Measurements from ENCODE around the gene ADISSP. TPM values are rescaled to one million over a fixed set of nuclear protein-coding genes. Genes with fewer than 3 reads are reported as not detected.
A peak's percentile ranks its signal among the peaks of the same experiment; 100 is the strongest.
"Not testable (repeated sequence)": the region's sequence is repeated elsewhere in the genome, so short reads cannot be mapped to it uniquely, and the experiment has no call there.

Gene ADISSP
- total RNA-seq, 2 experiments from 2014 or later: 20.7 to 23.4 TPM

GRCh38 chr20:3795511-3796468, 28.2 kb upstream of the ADISSP start, which contains the start of gene CDC25B:
Gene CDC25B, plus strand, starts transcription at chr20:3796310. Its CDS starts 222 bp downstream, at chr20:3796532.
- H3K27ac Mint-ChIP-seq: peak within 1 kb of the TSS; percentile 96
- ChIA-PET POLR2A (interaction anchor here (0.7 to 1.4 kb wide), 9 partner anchors 9 to 197 kb away, joined by 3 to 19 read pairs (median 3); partner anchors contain the start of genes ADISSP, CENPB and SPEF1), CTCF (interaction anchor here (1.2 to 3.0 kb wide), 5 partner anchors 15 to 59 kb away, joined by 4 to 33 read pairs (median 5); partner anchors contain the start of gene AP5S1)
- no peaks in the 10 kb centered on the region for H3K9me3 Mint-ChIP-seq
- peak within 1 kb of the TSS; percentile 91 for H3K4me3 Mint-ChIP-seq
- no peaks in the 10 kb centered on the region for H3K27me3 Mint-ChIP-seq
- peaks cover 41% of the 10 kb centered on the region for H3K4me1 Mint-ChIP-seq
- peaks cover 55% of the 10 kb centered on the region for H3K36me3 Mint-ChIP-seq (ENCODE audit: low read depth)
- peak; percentile 95 for DNase-seq

GRCh38 chr20:3794701-3795420, 27.3 kb upstream of the ADISSP start:
- Mint-ChIP-seq H3K27ac (peak overlapping the region; percentile 96), H3K9me3 (no peaks in the 10 kb centered on the region), H3K4me3 (peak overlapping the region; percentile 91), H3K4me1 (peaks cover 33% of the 10 kb centered on the region), H3K36me3 (ENCODE audit: low read depth) (peaks cover 45% of the 10 kb centered on the region), H3K27me3 (no peaks in the 10 kb centered on the region)
- POLR2A ChIA-PET: interaction anchor here (1.0 to 1.3 kb wide), 4 partner anchors 8 to 198 kb away, joined by 3 read pairs; partner anchors contain the start of genes CENPB and SPEF1
- DNase-seq: no peak
- CTCF ChIA-PET: interaction anchor here (1.6 to 3.0 kb wide), 3 partner anchors 19 to 59 kb away, joined by 4 to 33 read pairs (median 16); partner anchors contain the start of gene AP5S1

DNA sequence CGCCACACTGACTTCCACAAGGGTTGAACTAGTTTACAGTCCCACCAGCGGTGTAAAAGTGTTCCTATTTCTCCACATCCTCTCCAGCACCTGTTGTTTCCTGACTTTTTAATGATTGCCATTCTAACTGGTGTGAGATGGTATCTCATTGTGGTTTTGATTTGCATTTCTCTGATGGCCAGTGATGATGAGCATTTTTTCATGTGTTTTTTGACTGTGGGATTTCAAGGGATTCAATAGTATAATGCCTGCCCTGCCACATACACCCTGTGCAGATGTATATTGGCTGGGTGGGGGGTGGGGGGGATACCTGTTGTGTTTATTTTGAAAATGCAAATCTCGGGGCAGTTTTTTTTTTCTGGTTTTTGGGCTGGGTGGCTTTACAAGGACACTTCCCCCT, 26.6 kb upstream of the ADISSP start:
- ChIA-PET POLR2A (interaction anchor here (1.0 to 1.2 kb wide), 2 partner anchors 7 to 73 kb away, joined by 3 read pairs; partner anchors contain the start of gene CENPB), CTCF (interaction anchor here (2.6 kb wide), 1 partner anchor 19 kb away, joined by 16 read pairs; no protein-coding TSS in a partner anchor)
- Mint-ChIP-seq H3K36me3 (ENCODE audit: low read depth) (peaks cover 38% of the 10 kb centered on the region), H3K4me3 (peak overlapping the region; percentile 35), H3K4me1 (peaks cover 27% of the 10 kb centered on the region), H3K27ac (peak overlapping the region; percentile 26)
- not testable (repeated sequence) for H3K9me3 Mint-ChIP-seq, DNase-seq, H3K27me3 Mint-ChIP-seq

DNA sequence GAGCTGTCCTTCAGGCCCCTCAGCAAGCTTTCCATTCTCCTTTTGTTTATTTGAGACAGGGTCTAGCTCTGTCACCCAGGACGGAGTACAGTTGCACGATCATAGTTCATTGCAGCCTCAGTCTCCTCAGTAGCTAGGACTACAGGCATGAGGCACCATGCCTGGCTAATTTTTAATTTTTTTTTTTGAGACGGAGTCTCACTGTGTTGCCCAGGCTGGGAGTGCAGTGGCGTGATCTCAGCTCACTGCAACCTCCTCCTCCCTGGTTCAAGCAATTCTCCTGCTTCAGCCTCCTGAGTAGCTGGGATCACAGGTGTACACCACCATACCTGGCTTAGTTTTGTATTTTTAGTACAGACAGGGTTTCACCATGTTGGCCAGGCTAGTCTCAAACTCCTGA, 21.6 kb upstream of the ADISSP start:
- H3K4me1 Mint-ChIP-seq: peaks cover 35% of the 10 kb centered on the region
- CTCF ChIA-PET: interaction anchor here (3.9 to 9.4 kb wide), 3 partner anchors 31 to 296 kb away, joined by 14 to 98 read pairs (median 46); partner anchors contain the start of gene AP5S1
- POLR2A ChIA-PET: interaction anchor here (1.1 to 8.8 kb wide), 3 partner anchors 22 to 31 kb away, joined by 3 to 90 read pairs (median 57); partner anchors contain the start of gene AP5S1
- not testable (repeated sequence) for DNase-seq; H3K9me3 Mint-ChIP-seq; H3K4me3 Mint-ChIP-seq; H3K27ac Mint-ChIP-seq; H3K27me3 Mint-ChIP-seq; H3K36me3 Mint-ChIP-seq (ENCODE audit: low read depth)

- H3K4me3 Mint-ChIP-seq: no peak overlapping the region
- no peaks in the 10 kb centered on the region for H3K9me3 Mint-ChIP-seq
- H3K36me3 Mint-ChIP-seq (ENCODE audit: low read depth): peaks cover 7% of the 10 kb centered on the region
- peaks cover 36% of the 10 kb centered on the region for H3K4me1 Mint-ChIP-seq
- ChIA-PET POLR2A (interaction anchor here (1.1 to 8.8 kb wide), 4 partner anchors 16 to 32 kb away, joined by 3 to 90 read pairs (median 31); partner anchors contain the start of gene AP5S1), CTCF (interaction anchor here (1.2 to 9.4 kb wide), 4 partner anchors 21 to 297 kb away, joined by 5 to 98 read pairs (median 30); partner anchors contain the start of genes ADISSP and AP5S1)
- H3K27ac Mint-ChIP-seq: no peak overlapping the region
- no peaks in the 10 kb centered on the region for H3K27me3 Mint-ChIP-seq
- DNase-seq: no peak
Measured at GRCh38 chr20:3788685-3789155, 21.2 kb upstream of the ADISSP start.

DNA sequence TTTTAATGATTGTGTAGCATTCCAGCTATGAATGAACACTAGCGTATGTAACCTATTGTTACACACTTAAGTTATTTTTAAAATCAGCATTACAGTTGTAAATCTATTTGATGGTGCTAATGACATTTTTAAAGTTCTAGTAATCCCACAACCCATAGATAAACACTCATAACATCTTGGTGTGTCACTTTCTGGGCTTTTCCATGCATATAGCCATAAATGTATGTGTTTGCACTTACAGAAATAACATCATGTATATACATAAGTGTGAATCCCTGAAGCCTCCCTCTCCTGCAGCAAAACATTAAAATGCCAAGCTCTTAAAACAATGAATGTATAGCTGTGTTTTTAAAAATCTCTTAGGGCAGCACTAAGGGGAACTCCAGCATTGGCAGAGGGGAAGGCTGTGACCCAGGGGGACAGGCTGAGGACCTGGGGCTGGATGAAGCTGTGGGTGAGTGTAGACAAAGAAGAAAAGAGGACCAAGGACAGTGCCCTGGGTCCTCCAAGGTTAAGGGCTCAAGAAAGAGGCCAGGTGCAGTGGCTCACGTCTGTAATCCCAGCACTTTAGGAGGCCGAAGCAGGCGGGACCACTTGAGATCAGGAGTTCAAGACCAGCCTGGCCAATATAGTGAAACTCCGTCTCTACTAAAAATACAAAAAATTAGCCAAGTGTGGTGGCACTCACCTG, 19.9 kb upstream of the ADISSP start:
- H3K4me3 Mint-ChIP-seq: peak overlapping the region; percentile 67
- CTCF ChIA-PET: interaction anchor here (0.6 to 9.4 kb wide), 17 partner anchors 9 to 304 kb away, joined by 3 to 98 read pairs (median 5); partner anchors contain the start of genes ADISSP and AP5S1
- H3K9me3 Mint-ChIP-seq: no peaks in the 10 kb centered on the region
- H3K27me3 Mint-ChIP-seq: no peaks in the 10 kb centered on the region
- POLR2A ChIA-PET: interaction anchor here (0.8 to 8.8 kb wide), 13 partner anchors 8 to 91 kb away, joined by 3 to 90 read pairs (median 6); partner anchors contain the start of genes ADISSP, AP5S1 and CDC25B
- no peak for DNase-seq
- peaks cover 11% of the 10 kb centered on the region for H3K36me3 Mint-ChIP-seq (ENCODE audit: low read depth)
- no peak overlapping the region for H3K27ac Mint-ChIP-seq
- peaks cover 44% of the 10 kb centered on the region for H3K4me1 Mint-ChIP-seq

DNA sequence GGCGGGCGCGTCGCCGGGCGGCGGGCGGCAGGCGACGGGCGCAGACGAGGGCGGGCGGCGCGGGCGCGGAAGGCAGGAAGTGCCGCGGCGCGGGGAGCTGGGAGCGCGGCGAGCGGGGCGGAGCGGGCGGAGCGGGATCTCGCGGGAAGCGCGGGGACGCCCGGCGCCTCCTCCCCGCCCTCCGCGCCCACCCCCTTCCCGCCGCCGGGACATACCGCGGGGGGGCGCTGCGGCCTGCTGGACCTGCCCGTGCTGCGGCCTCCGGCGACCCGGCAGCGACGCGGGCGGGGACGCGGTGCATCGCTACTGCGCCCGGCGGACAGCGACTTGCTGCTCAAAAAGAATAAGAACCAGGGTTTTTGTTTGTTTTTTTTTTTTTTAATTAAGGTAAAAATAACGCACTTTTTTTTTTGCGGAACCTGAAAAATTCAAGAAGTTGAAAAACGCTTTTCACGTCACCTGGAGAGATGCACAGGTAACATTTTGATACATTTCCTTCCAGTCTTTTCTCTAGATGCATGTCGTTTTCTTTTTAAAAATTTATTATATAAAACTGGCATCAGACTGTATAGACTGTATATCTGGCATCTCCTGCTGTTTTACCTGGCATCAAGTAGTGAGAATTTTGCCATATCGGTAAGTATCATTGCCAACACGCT, 19.2 kb upstream of the ADISSP start, which contains the start of gene CENPB:
CENPB (minus strand) TSS at position 76 of the 659 bp plus-strand sequence. CDS start 257 bp downstream, outside the sequence.
- DNase-seq: peak; percentile 92
- ChIA-PET POLR2A (interaction anchor here (0.6 to 8.8 kb wide), 16 partner anchors 8 to 121 kb away, joined by 3 to 90 read pairs (median 4); partner anchors contain the start of genes ADISSP, AP5S1 and CDC25B), CTCF (interaction anchor here (0.6 to 9.4 kb wide), 19 partner anchors 8 to 305 kb away, joined by 3 to 98 read pairs (median 5); partner anchors contain the start of genes ADISSP and AP5S1)
- Mint-ChIP-seq H3K9me3 (no peaks in the 10 kb centered on the region), H3K4me1 (peaks cover 45% of the 10 kb centered on the region), H3K27ac (peak within 1 kb of the TSS; percentile 77), H3K36me3 (ENCODE audit: low read depth) (peaks cover 11% of the 10 kb centered on the region), H3K27me3 (no peaks in the 10 kb centered on the region), H3K4me3 (peak within 1 kb of the TSS; percentile 81)

DNA sequence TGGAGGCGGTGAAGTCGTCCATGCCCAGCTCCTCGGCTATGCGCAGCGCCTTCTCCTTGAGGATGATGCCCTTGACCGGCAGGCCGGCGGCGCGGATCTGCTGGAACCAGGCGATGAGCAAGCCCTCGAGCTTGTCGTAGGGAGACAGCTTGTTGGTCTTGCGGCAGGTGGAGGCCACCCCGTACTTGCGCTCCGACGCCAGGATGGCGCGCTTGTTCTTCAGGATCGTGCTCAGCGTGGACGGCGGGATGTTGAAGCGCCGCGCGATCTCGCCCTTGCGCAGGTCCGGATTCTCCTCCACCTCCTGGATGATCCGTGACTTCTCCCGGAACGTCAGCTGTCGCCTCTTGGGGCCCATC, 18.6 kb upstream of the ADISSP start:
- DNase-seq: peak; percentile 56
- POLR2A ChIA-PET: interaction anchor here (1.0 to 8.8 kb wide), 11 partner anchors 10 to 121 kb away, joined by 3 to 90 read pairs (median 9); partner anchors contain the start of genes ADISSP, AP5S1 and CDC25B
- peaks cover 52% of the 10 kb centered on the region for H3K4me1 Mint-ChIP-seq
- H3K27me3 Mint-ChIP-seq: peaks cover 1% of the 10 kb centered on the region
- CTCF ChIA-PET: interaction anchor here (0.6 to 9.4 kb wide), 12 partner anchors 17 to 306 kb away, joined by 3 to 98 read pairs (median 6); partner anchors contain the start of genes ADISSP and AP5S1
- peak overlapping the region; percentile 77 for H3K27ac Mint-ChIP-seq
- H3K4me3 Mint-ChIP-seq: peak overlapping the region; percentile 81
- H3K36me3 Mint-ChIP-seq (ENCODE audit: low read depth): peaks cover 11% of the 10 kb centered on the region
- H3K9me3 Mint-ChIP-seq: no peaks in the 10 kb centered on the region

DNA sequence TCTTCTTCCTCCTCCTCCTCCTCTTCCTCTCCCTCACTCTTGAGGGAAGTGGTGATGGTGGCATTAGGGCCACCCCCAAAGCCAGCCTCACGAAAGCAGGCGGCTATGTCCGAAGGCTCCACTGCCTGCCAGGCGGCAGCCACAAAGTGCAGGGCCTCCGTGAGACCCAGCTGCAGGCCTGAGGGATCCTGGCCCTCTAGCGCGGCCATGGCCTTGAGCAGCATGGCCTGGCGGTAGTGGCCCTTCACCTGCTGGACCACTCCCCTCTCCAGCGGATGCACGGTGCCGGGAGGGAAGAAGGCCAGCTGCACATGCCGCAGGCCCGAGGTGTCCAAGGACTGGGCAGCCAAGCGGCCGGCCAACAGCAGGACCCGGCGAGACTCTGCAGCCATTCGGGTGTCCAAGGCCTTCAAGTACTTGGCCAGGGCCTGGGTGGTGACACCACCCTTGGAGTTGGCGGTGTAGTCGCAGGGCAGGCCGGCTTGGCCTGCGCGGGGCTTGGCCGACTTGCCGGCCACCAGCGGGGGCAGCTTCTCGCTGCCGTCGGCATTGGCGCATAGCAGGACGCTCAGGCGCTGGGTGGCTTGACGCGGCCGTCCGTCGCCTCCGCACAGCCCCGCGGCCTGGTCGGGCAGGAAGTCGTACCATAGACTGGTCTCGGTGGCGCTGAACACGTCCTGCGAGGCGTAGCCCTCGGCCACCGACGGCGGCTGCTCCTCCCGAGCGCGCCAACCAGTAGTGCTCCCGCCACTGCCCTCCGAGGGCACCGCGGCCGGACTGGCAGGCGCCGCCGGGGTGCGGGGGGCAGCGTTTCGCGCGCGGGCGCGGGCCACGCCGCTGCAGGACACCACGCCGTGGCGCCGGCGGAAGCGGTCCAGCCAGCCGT, 17.9 kb upstream of the ADISSP start:
- DNase-seq: no peak
- Mint-ChIP-seq H3K36me3 (ENCODE audit: low read depth) (peaks cover 11% of the 10 kb centered on the region), H3K9me3 (no peaks in the 10 kb centered on the region), H3K27ac (no peak overlapping the region), H3K27me3 (peaks cover 6% of the 10 kb centered on the region), H3K4me1 (peaks cover 57% of the 10 kb centered on the region), H3K4me3 (peak overlapping the region; percentile 53)
- CTCF ChIA-PET: interaction anchor here (1.1 to 9.4 kb wide), 7 partner anchors 17 to 300 kb away, joined by 3 to 98 read pairs (median 14); partner anchors contain the start of genes ADISSP and AP5S1
- POLR2A ChIA-PET: interaction anchor here (1.0 to 8.8 kb wide), 10 partner anchors 10 to 120 kb away, joined by 3 to 90 read pairs (median 10); partner anchors contain the start of genes ADISSP, AP5S1 and CDC25B

- peaks cover 11% of the 10 kb centered on the region for H3K36me3 Mint-ChIP-seq (ENCODE audit: low read depth)
- ChIA-PET POLR2A (interaction anchor here (1.0 to 8.8 kb wide), 6 partner anchors 11 to 95 kb away, joined by 3 to 90 read pairs (median 38); partner anchors contain the start of genes ADISSP, AP5S1 and CDC25B), CTCF (interaction anchor here (9.4 kb wide), 1 partner anchor 36 kb away, joined by 98 read pairs; the partner anchor contains the start of gene AP5S1)
- peak overlapping the region; percentile 53 for H3K4me3 Mint-ChIP-seq
- no peaks in the 10 kb centered on the region for H3K9me3 Mint-ChIP-seq
- H3K4me1 Mint-ChIP-seq: peaks cover 58% of the 10 kb centered on the region
- peaks cover 9% of the 10 kb centered on the region for H3K27me3 Mint-ChIP-seq
- peak overlapping the region; percentile 49 for H3K27ac Mint-ChIP-seq
- no peak for DNase-seq
Measured at GRCh38 chr20:3784863-3785239, 17.3 kb upstream of the ADISSP start.

Data from activated CD4-positive, alpha-beta memory T cell treated with anti-CD3 and anti-CD28 coated beads, Interleukin-2, amount 10 ng/mL, durations not matched to agents 7 days and 5 days (primary cell).